Left lobe of liver (tissue), 2 donors: ENCODE data around the gene ETS1. TPM values are rescaled to one million over a fixed set of nuclear protein-coding genes. Genes with fewer than 3 reads are reported as not detected.
A peak's percentile ranks its signal among the peaks of the same experiment; 100 is the strongest.

Experiments
- ATAC-seq: fragments of 200-7000 bp; cut with Tn5 transposase; one replicate; pipeline ENCODE4 v1.9.1; 2020; ENCODE audit warnings: mild to moderate bottlenecking, moderate library complexity
- DNase-seq: peaks from one replicate; pipeline ENCODE4 v3.0.0-alpha.2; 2020; ENCODE audit warnings: low spot score
- total RNA-seq: library from RNA; stranded (reverse); gene quantifications from one replicate; pipeline ENCODE4 v1.2.1, GENCODE V29; 2021
- donor health status: DM: no; HTN: no; CAD: no; lungs with moderate emphysema.
- donor health status: DM: no; HTN: yes; CAD: no.

ETS1 gene
- total RNA-seq, 1 donor from 2014 or later: 20.2 TPM

- DNase-seq (no peak), ATAC-seq (no peak)
These were observed 114.9 kb downstream of the ETS1 start for GRCh38 chr11:128472128-128473089.

- no peak for ATAC-seq
- no peak for DNase-seq
These were observed 116.2 kb downstream of the ETS1 start for GRCh38 chr11:128471138-128471661.

- DNase-seq: no peak
- no peak for ATAC-seq
These were observed 117.3 kb downstream of the ETS1 start for GRCh38 chr11:128470081-128470480.

- ATAC-seq (no peak), DNase-seq (no peak)
These were observed 118.1 kb downstream of the ETS1 start for GRCh38 chr11:128469220-128469619.

- DNase-seq: no peak
- ATAC-seq: no peak
These were observed 119.2 kb downstream of the ETS1 start for GRCh38 chr11:128468111-128468510.

GRCh38 chr11:128467610-128468041 is 119.7 kb downstream of the ETS1 start:
- ATAC-seq (no peak), DNase-seq (no peak)

GRCh38 chr11:128467041-128467440 is 120.3 kb downstream of the ETS1 start:
- ATAC-seq (no peak), DNase-seq (no peak)

GRCh38 chr11:128465946-128466705 is 121.2 kb downstream of the ETS1 start:
- ATAC-seq: peak; percentile 27
- no peak for DNase-seq

- no peak for ATAC-seq
- DNase-seq: no peak
These were observed 121.8 kb downstream of the ETS1 start for GRCh38 chr11:128465531-128465930.

- ATAC-seq (no peak), DNase-seq (no peak)
These were observed 122.4 kb downstream of the ETS1 start for GRCh38 chr11:128464878-128465450.

- ATAC-seq (no peak), DNase-seq (no peak)
These were observed 123.4 kb downstream of the ETS1 start for GRCh38 chr11:128463979-128464378.

GRCh38 chr11:128463371-128463829 is 124.0 kb downstream of the ETS1 start:
- ATAC-seq (peak; percentile 34), DNase-seq (no peak)

- ATAC-seq (no peak), DNase-seq (no peak)
These were observed 124.4 kb downstream of the ETS1 start for GRCh38 chr11:128462922-128463321.

- DNase-seq (no peak), ATAC-seq (no peak)
These were observed 125.2 kb downstream of the ETS1 start for GRCh38 chr11:128462189-128462588.

GRCh38 chr11:128458321-128458720 is 129.0 kb downstream of the ETS1 start:
- no peak for DNase-seq
- no peak for ATAC-seq

GRCh38 chr11:128457874-128458273 is 129.5 kb downstream of the ETS1 start:
- DNase-seq: no peak
- ATAC-seq: no peak

GRCh38 chr11:128456566-128457268 is 130.6 kb downstream of the ETS1 start:
- ATAC-seq (peak; percentile 73), DNase-seq (peak; percentile 61)

- DNase-seq: no peak
- no peak for ATAC-seq
These were observed 131.6 kb downstream of the ETS1 start for GRCh38 chr11:128455766-128456165.

- no peak for DNase-seq
- peak; percentile 48 for ATAC-seq
These were observed 133.7 kb downstream of the ETS1 start for GRCh38 chr11:128453444-128454336.
